ENCODE measurements around the gene TCOF1. TPM values are rescaled to one million over a fixed set of nuclear protein-coding genes. Genes with fewer than 3 reads are reported as not detected.

The TCOF1 gene
- total RNA-seq, 1 donor from 2014 or later = 32.5 TPM

GRCh38 chr5:150447188-150447587 is 89.7 kb downstream of the TCOF1 start:
- Mint-ChIP-seq H3K27me3 (ENCODE audit: unreplicated experiment) (no peaks in the 10 kb centered on the region), H3K4me3 (ENCODE audit: unreplicated experiment) (no peak overlapping the region), H3K36me3 (ENCODE audit: unreplicated experiment) (peaks cover 48% of the 10 kb centered on the region), H3K4me1 (ENCODE audit: unreplicated experiment) (peaks cover 21% of the 10 kb centered on the region), H3K9me3 (ENCODE audit: unreplicated experiment) (peaks cover 5% of the 10 kb centered on the region), H3K27ac (ENCODE audit: unreplicated experiment) (peak overlapping the region; percentile 23)
- no peak for DNase-seq (ENCODE audit: extremely low spot score, unreplicated experiment)
- TF ChIP-seq CTCF (IDR thresholded peaks at IDR 0.05) = no peak

- Mint-ChIP-seq H3K4me1 (ENCODE audit: unreplicated experiment) (peaks cover 21% of the 10 kb centered on the region), H3K27me3 (ENCODE audit: unreplicated experiment) (no peaks in the 10 kb centered on the region), H3K27ac (ENCODE audit: unreplicated experiment) (peak overlapping the region; percentile 100), H3K4me3 (ENCODE audit: unreplicated experiment) (peak overlapping the region; percentile 90), H3K9me3 (ENCODE audit: unreplicated experiment) (peaks cover 5% of the 10 kb centered on the region), H3K36me3 (ENCODE audit: unreplicated experiment) (peaks cover 43% of the 10 kb centered on the region)
- no peak for TF ChIP-seq CTCF (IDR thresholded peaks at IDR 0.05)
- DNase-seq (ENCODE audit: extremely low spot score, unreplicated experiment) = no peak
Measured at GRCh38 chr5:150448334-150448733, 90.8 kb downstream of the TCOF1 start.

- Mint-ChIP-seq H3K27ac (ENCODE audit: unreplicated experiment) (peak overlapping the region; percentile 100), H3K27me3 (ENCODE audit: unreplicated experiment) (no peaks in the 10 kb centered on the region), H3K36me3 (ENCODE audit: unreplicated experiment) (peaks cover 36% of the 10 kb centered on the region), H3K4me1 (ENCODE audit: unreplicated experiment) (peaks cover 21% of the 10 kb centered on the region), H3K9me3 (ENCODE audit: unreplicated experiment) (peaks cover 5% of the 10 kb centered on the region), H3K4me3 (ENCODE audit: unreplicated experiment) (peak overlapping the region; percentile 90)
- no peak for TF ChIP-seq CTCF (IDR thresholded peaks at IDR 0.05)
- no peak for DNase-seq (ENCODE audit: extremely low spot score, unreplicated experiment)
Measured at GRCh38 chr5:150448952-150449516, 91.5 kb downstream of the TCOF1 start.

Other genes starting within 250 kb of the TCOF1 start
- 1,093 and 1,131 TPM in 2 replicates for gene PDGFRB, start 201.9 kb upstream of the TCOF1 start, total RNA-seq
- gene CDX1, start 190.9 kb upstream of the TCOF1 start, total RNA-seq = 0.71 and 1.0 TPM in 2 replicates
- not detected in 2 replicates for gene SLC6A7, start 167.6 kb upstream of the TCOF1 start, total RNA-seq
- not detected in 2 replicates for gene CAMK2A, start 67.9 kb upstream of the TCOF1 start, total RNA-seq
- 0.51 and 0.81 TPM in 2 replicates for gene ARSI, start 54.8 kb upstream of the TCOF1 start, total RNA-seq
- not detected in 2 replicates for gene CD74, start 55.2 kb downstream of the TCOF1 start, total RNA-seq
- gene RPS14, start 92.0 kb downstream of the TCOF1 start, total RNA-seq = 1,748 and 1,798 TPM in 2 replicates
- gene NDST1, start 150.4 kb downstream of the TCOF1 start, total RNA-seq = 110 and 118 TPM in 2 replicates